Parathyroid adenoma (tissue), 2 donors: ENCODE results near the gene ANKRD6.

Experiments used
- H2AFZ ChIP-seq: fragments of 300-600 bp; sonication (generic); one replicate; pipeline ENCODE4 v1.7.0; 2017; ENCODE audit warnings: antibody characterized with exemption, mild to moderate bottlenecking
- H3K27ac ChIP-seq: fragments of 300-600 bp; sonication (generic); one replicate; pipeline ENCODE4 v1.7.0; 2017
- H3K27me3 ChIP-seq: fragments of 300-600 bp; sonication (generic); one replicate; pipeline ENCODE4 v1.7.0; 2017; ENCODE audit warnings: low read length; ENCODE audit not compliant: control insufficient read depth, insufficient read depth
- H3K36me3 ChIP-seq: fragments of 300-600 bp; sonication (generic); one replicate; pipeline ENCODE4 v1.7.0; 2017; ENCODE audit warnings: low read length; ENCODE audit not compliant: control insufficient read depth, insufficient read depth
- H3K4me1 ChIP-seq: fragments of 300-600 bp; sonication (generic); one replicate; pipeline ENCODE4 v1.7.0; 2017; ENCODE audit warnings: control low read depth
- H3K4me2 ChIP-seq: fragments of 300-600 bp; sonication (generic); one replicate; pipeline ENCODE4 v1.7.0; 2017; ENCODE audit warnings: low read length
- H3K4me3 ChIP-seq: fragments of 300-600 bp; sonication (generic); one replicate; pipeline ENCODE4 v1.7.0; 2017; ENCODE audit warnings: low read depth, low read length
- H3K79me2 ChIP-seq: fragments of 300-600 bp; sonication (generic); one replicate; pipeline ENCODE4 v1.7.0; 2017; ENCODE audit warnings: control low read depth
- H3K9ac ChIP-seq: fragments of 300-600 bp; sonication (generic); one replicate; pipeline ENCODE4 v1.7.0; 2017; ENCODE audit warnings: mild to moderate bottlenecking
- H3K9me3 ChIP-seq: fragments of 300-600 bp; sonication (generic); one replicate; pipeline ENCODE4 v1.7.0; 2017; ENCODE audit warnings: low read length; ENCODE audit not compliant: control insufficient read depth
- TF ChIP-seq, protein P1 (sequence below): fragments of 300-600 bp; sonication (generic); IDR thresholded peaks from one replicate; pipeline ENCODE4 v1.7.0; 2017; ENCODE audit warnings: antibody characterized with exemption, mild to moderate bottlenecking
- donor health status: primary hyperparathyroidism.

The ANKRD6 gene

DNA sequence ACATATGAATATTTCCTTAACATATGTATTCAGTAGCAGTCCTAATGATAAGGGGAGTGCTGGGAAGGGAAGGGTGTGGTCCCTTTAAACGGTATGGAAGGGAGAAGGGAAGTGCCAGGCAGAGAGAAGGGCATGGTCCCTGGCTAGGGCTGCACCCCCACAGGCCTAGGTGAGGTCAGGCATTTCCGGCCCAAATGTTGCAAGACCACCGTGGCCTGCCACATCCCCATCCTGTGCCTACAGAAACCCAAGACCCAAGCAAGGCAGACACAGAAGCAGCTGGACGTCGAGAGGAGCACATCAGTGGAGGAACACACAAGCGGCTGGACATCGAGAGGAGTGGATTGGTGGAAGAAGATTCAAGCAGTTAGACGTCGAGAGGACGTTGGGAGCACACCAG lies 26.8 kb upstream of the ANKRD6 start:
- no peak overlapping the region for H3K27ac ChIP-seq
- no peaks in the 10 kb centered on the region for H3K9me3 ChIP-seq
- H3K4me3 ChIP-seq = no peak overlapping the region
- no peak overlapping the region for H3K9ac ChIP-seq
- peaks cover 2% of the 10 kb centered on the region for H3K79me2 ChIP-seq
- H3K4me2 ChIP-seq = no peak overlapping the region
- TF ChIP-seq, protein P1, sequence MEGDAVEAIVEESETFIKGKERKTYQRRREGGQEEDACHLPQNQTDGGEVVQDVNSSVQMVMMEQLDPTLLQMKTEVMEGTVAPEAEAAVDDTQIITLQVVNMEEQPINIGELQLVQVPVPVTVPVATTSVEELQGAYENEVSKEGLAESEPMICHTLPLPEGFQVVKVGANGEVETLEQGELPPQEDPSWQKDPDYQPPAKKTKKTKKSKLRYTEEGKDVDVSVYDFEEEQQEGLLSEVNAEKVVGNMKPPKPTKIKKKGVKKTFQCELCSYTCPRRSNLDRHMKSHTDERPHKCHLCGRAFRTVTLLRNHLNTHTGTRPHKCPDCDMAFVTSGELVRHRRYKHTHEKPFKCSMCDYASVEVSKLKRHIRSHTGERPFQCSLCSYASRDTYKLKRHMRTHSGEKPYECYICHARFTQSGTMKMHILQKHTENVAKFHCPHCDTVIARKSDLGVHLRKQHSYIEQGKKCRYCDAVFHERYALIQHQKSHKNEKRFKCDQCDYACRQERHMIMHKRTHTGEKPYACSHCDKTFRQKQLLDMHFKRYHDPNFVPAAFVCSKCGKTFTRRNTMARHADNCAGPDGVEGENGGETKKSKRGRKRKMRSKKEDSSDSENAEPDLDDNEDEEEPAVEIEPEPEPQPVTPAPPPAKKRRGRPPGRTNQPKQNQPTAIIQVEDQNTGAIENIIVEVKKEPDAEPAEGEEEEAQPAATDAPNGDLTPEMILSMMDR = no peak
- no peaks in the 10 kb centered on the region for H3K27me3 ChIP-seq
- no peaks in the 10 kb centered on the region for H3K4me1 ChIP-seq
- no peaks in the 10 kb centered on the region for H3K36me3 ChIP-seq
- H2AFZ ChIP-seq = no peak overlapping the region

DNA sequence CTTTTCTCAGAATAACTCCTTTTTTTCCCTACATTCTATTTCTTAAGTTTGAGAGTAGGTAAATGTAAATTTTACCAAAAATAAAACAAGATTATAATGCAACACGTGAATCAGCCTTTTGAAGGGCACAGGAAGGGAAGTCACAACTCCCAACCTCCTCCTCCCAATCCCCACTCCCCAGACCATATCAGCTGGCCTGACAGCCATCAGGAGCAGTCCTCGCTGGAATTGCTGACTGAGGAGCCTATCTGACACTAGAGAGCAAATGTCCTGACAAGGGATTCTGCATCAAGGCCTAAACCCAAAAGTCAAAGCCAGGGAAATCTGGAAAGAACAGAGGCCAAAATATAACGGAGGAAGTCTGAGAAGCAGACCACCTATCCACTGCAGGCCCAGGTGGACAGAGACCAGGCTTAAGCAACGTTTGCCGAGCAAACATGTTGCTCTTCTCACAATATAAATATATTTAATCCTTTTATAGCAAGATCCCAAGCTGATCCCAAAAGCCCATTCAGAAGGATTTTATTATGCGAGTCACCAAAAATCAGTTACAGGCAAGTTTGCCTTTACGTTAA lies 23.4 kb upstream of the ANKRD6 start:
- H2AFZ ChIP-seq = no peak overlapping the region
- H3K9me3 ChIP-seq = no peaks in the 10 kb centered on the region
- H3K4me2 ChIP-seq = no peak overlapping the region
- H3K4me3 ChIP-seq = no peak overlapping the region
- no peaks in the 10 kb centered on the region for H3K79me2 ChIP-seq
- TF ChIP-seq, protein P1 = no peak
- no peaks in the 10 kb centered on the region for H3K36me3 ChIP-seq
- no peaks in the 10 kb centered on the region for H3K27me3 ChIP-seq
- H3K27ac ChIP-seq = no peak overlapping the region
- H3K4me1 ChIP-seq = peaks cover 2% of the 10 kb centered on the region
- H3K9ac ChIP-seq = no peak overlapping the region

DNA sequence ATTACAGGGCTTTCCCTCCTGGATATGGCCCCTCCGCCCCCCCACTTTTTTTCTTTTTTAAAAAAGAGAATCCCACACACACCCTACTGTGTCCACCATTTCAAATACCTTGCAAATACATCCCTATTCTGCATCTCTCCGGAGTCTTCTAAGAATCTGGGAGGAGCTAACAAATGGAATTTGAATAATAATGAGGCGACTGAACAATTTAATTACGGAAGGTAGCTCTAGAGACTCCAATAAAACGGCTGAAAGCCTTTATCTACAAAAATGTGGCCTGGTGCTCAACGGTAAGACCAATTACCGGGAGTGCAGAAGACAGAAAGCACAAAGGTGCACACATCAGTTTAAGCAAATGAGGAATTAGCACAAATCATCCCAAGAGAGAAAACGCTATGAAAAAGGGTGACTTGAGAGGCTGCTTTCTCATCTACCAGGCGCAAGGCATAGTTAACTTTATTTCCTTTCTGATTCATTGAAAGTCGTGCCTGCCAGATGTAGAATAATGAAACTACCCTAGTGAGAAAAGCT lies 22.7 kb upstream of the ANKRD6 start:
- Histone ChIP-seq H2AFZ (no peak overlapping the region), H3K4me1 (peaks cover 2% of the 10 kb centered on the region), H3K36me3 (no peaks in the 10 kb centered on the region), H3K27me3 (no peaks in the 10 kb centered on the region), H3K9ac (no peak overlapping the region), H3K27ac (peak overlapping the region; percentile 46), H3K9me3 (no peaks in the 10 kb centered on the region), H3K79me2 (no peaks in the 10 kb centered on the region), H3K4me3 (no peak overlapping the region), H3K4me2 (no peak overlapping the region)
- TF ChIP-seq, protein P1 = no peak

DNA sequence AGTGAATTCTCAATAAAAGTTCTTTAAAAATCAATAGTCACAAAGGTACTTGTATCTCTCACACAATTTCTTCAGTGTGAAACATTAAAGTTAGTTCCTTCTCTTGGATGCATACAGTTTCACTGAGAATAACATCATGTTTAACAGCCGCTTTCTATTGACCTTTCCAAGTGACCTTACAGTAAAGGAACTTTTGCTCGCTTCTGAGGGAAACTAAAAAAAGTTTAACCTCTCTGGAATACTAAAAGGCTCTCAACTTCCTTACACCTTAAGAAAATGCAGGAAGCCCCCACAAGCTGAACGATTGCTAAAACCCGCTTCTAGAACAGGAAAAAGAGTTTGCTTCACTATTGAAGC lies 22.2 kb upstream of the ANKRD6 start:
- Histone ChIP-seq H2AFZ (peak overlapping the region; percentile 98), H3K4me1 (peaks cover 2% of the 10 kb centered on the region), H3K4me2 (peak overlapping the region; percentile 93), H3K36me3 (no peaks in the 10 kb centered on the region), H3K9me3 (no peaks in the 10 kb centered on the region), H3K4me3 (peak overlapping the region; percentile 70), H3K27me3 (no peaks in the 10 kb centered on the region), H3K9ac (no peak overlapping the region), H3K79me2 (no peaks in the 10 kb centered on the region), H3K27ac (peak overlapping the region; percentile 46)
- TF ChIP-seq, protein P1 = no peak
